Small intestine (tissue), 7 donors: ENCODE results near the gene MLIP. TPM values are rescaled to one million over a fixed set of nuclear protein-coding genes. Genes with fewer than 3 reads are reported as not detected.

ENCODE experiments used
- DNase-seq, 2 donors: peaks; one replicate each; pipeline versions ENCODE4 v3.0.0 to v3.0.0-alpha.2; 2013
- FAIRE-seq: peaks from 2 replicates; lab custom pipeline; 2012; peaks lifted over from hg19 to GRCh38; lab: Jason Lieb, UNC
- H3K27ac ChIP-seq, 3 donors: one replicate each; pipeline ENCODE4 v1.5.1; 2013; ENCODE audit warnings: low read length in 2 of 3, mild to moderate bottlenecking in 2 of 3, control low read depth in 1 of 3, inconsistent platforms in 1 of 3, low read depth in 1 of 3, moderate library complexity in 1 of 3
- H3K27me3 ChIP-seq, 3 donors: one replicate each; pipeline ENCODE4 v1.6.1; 2013; ENCODE audit warnings: low read length in 3 of 3, inconsistent platforms in 1 of 3; ENCODE audit not compliant: control insufficient read depth in 3 of 3, insufficient read depth in 3 of 3
- H3K36me3 ChIP-seq, 3 donors: one replicate each; pipeline ENCODE4 v1.6.1; 2013; ENCODE audit warnings: low read length in 3 of 3, inconsistent platforms in 1 of 3, low read depth in 1 of 3, mild to moderate bottlenecking in 1 of 3, moderate library complexity in 1 of 3; ENCODE audit not compliant: control insufficient read depth in 3 of 3, insufficient read depth in 2 of 3
- H3K4me1 ChIP-seq, 3 donors: one replicate each; pipeline ENCODE4 v1.6.1; 2013; ENCODE audit warnings: low read length in 2 of 3, inconsistent platforms in 1 of 3, low read depth in 1 of 3, mild to moderate bottlenecking in 1 of 3, moderate library complexity in 1 of 3; ENCODE audit not compliant: control insufficient read depth in 3 of 3, insufficient read depth in 2 of 3
- H3K4me3 ChIP-seq, 3 donors: one replicate each; pipeline ENCODE4 v1.5.1; 2013; ENCODE audit warnings: low read length in 3 of 3, control low read depth in 1 of 3, inconsistent platforms in 1 of 3, low read depth in 1 of 3, mild to moderate bottlenecking in 1 of 3, moderate library complexity in 1 of 3
- H3K9me3 ChIP-seq, 2 donors: one replicate each; pipeline ENCODE4 v1.6.1; 2013; ENCODE audit warnings: low read depth in 1 of 2, low read length in 1 of 2; ENCODE audit not compliant: control insufficient read depth in 2 of 2, insufficient read depth in 1 of 2
- WGBS, 3 donors: extraction: QIAGEN DNeasy Blood & Tissue Kit; methylation state at CpG; one replicate each; pipeline ENCODE4 v1.1.7; 2013; 5-methylcytosine and 5-hydroxymethylcytosine counted together
- polyA plus RNA-seq, 4 donors: library from polyadenylated mRNA; stranded (reverse) in 3 of 4; unstranded in 1 of 4; fragments of 200-250 nt in 3 of 4; fragments of 120-200 nt in 1 of 4; gene quantifications; one replicate each; pipeline versions ENCODE4 v1.2.1 to v1.2.3, GENCODE V29; 2013
- donor health status: healthy with polysubstance abuse.
- donor health status: control.
- donor health status: control.
- donor health status: Bipolar disorder and iron deficiency.
- donor health status: healthy.

Gene MLIP
- polyA plus RNA-seq, 4 donors: 0.44 to 5.1 (median 2.2) TPM

DNA sequence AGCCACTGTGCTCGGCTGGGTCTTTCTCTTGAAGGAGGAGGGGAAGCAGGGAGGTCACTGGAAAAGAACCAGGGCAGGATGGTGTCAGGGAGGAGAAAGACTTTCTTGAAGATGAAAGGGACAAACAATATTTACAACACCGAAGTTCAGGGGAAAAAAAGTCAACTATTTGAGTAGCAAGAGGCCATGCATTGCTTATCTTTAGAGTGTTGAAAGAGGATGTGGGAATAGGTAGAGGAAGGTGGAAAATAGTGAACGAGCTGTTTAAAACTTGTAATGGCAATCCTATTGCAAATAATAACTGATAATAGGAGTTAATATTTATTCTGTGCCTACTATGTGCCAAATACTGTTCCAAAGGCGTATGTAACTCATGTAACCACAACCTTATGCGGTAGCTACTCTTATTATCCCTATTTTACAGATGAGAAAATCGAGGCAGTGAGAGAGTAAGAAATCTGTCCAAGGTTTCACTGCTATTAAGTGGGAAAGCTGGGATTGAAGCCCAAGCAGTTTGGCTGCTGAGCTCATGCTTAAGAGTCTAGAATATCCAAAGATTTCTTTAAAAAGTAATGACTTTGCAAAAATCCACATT is 12.7 kb upstream of the MLIP start:
- H3K27me3 ChIP-seq: no peaks in the 10 kb centered on the region
- DNase-seq (no peak), FAIRE-seq (no peak)
- no peak overlapping the region for H3K27ac ChIP-seq
- H3K9me3 ChIP-seq: no peaks in the 10 kb centered on the region
- no peak overlapping the region for H3K4me3 ChIP-seq
- WGBS, 3 donors: 68 to 76% (median 75%) methylated on average over 6 of the region's 6 CpGs
- no peaks in the 10 kb centered on the region for H3K4me1 ChIP-seq
- no peaks in the 10 kb centered on the region for H3K36me3 ChIP-seq

- Histone ChIP-seq H3K4me3 (no peak overlapping the region), H3K36me3 (no peaks in the 10 kb centered on the region), H3K27ac (no peak overlapping the region), H3K9me3 (no peaks in the 10 kb centered on the region), H3K4me1 (no peaks in the 10 kb centered on the region), H3K27me3 (no peaks in the 10 kb centered on the region)
- no peak for DNase-seq
- no peak for FAIRE-seq
- WGBS, 3 donors: 85 to 91% (median 86%) methylated on average over 3 of the region's 3 CpGs
These were observed 12.0 kb upstream of the MLIP start for GRCh38 chr6:54099225-54099624.

GRCh38 chr6:54100411-54101006 is 10.7 kb upstream of the MLIP start:
- Histone ChIP-seq H3K27ac (no peak overlapping the region), H3K27me3 (no peaks in the 10 kb centered on the region), H3K9me3 (no peaks in the 10 kb centered on the region), H3K4me3 (no peak overlapping the region), H3K4me1 (no peaks in the 10 kb centered on the region), H3K36me3 (no peaks in the 10 kb centered on the region)
- DNase-seq (no peak), FAIRE-seq (no peak)
- 62 to 92% (median 79%) methylated on average over 1 of the region's 1 CpG for WGBS, 3 donors

DNA sequence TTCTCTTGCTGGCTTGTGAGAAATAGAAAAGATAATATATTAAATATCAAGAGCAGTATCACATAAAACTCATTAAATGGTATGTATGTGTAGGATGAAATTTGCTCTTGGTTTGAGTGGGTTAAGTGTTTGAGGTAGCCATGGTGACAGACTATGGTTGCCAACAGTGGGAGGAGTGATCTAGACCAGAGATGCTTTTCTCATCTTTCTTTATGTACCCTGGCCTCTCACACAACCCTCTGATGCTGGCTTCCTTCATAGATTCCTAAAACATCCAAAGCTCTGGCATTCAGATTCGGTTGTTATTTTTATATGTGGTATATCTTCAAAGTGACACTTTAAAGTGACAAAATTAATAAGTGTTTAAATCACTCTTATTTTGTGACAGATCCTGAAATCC is 9.0 kb upstream of the MLIP start:
- Histone ChIP-seq H3K27me3 (no peaks in the 10 kb centered on the region), H3K36me3 (no peaks in the 10 kb centered on the region), H3K4me3 (no peak overlapping the region), H3K27ac (no peak overlapping the region), H3K4me1 (no peaks in the 10 kb centered on the region), H3K9me3 (no peaks in the 10 kb centered on the region)
- no peak for FAIRE-seq
- 20 to 63% (median 53%) methylated on average over 1 of the region's 1 CpG for WGBS, 3 donors
- DNase-seq: no peak

DNA sequence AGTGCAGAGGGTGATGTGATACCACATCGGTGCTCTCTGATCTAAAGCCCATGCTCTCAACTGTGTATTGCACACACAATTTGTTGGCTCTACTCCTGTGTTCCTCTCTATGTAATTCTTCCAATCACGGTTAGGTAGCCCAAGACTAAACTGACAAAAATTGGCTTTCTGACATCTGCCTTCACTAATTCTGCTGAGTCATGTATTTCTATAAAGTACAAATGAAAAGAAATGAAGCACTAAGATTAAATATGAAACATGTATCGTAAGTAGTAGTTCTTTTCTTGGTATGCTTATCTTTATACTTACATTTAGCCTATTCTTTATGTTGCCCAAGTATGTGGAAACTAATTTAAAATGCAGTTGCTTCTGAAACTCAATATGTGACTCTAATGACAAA is 7.7 kb upstream of the MLIP start:
- WGBS, 3 donors: 78 to 84% (median 82%) methylated on average over 3 of the region's 3 CpGs
- H3K4me3 ChIP-seq: no peak overlapping the region
- H3K27ac ChIP-seq: no peak overlapping the region
- H3K27me3 ChIP-seq: no peaks in the 10 kb centered on the region
- H3K9me3 ChIP-seq: no peaks in the 10 kb centered on the region
- DNase-seq: no peak
- no peaks in the 10 kb centered on the region for H3K36me3 ChIP-seq
- FAIRE-seq: no peak
- H3K4me1 ChIP-seq: no peaks in the 10 kb centered on the region

GRCh38 chr6:54106727-54107126 is 4.5 kb upstream of the MLIP start:
- no peaks in the 10 kb centered on the region for H3K36me3 ChIP-seq

GRCh38 chr6:54107470-54108090 is 3.7 kb upstream of the MLIP start:
- FAIRE-seq: no peak

More at GRCh38 chr6:54106727-54107126, 4.5 kb upstream of the MLIP start:
- Histone ChIP-seq H3K27me3 (no peaks in the 10 kb centered on the region), H3K4me1 (peaks cover 0 to 2% (median 0%) of the 10 kb centered on the region in 3 donors), H3K4me3 (no peak overlapping the region), H3K27ac (no peak overlapping the region), H3K9me3 (no peaks in the 10 kb centered on the region)
- FAIRE-seq: no peak
- no peak for DNase-seq

DNA sequence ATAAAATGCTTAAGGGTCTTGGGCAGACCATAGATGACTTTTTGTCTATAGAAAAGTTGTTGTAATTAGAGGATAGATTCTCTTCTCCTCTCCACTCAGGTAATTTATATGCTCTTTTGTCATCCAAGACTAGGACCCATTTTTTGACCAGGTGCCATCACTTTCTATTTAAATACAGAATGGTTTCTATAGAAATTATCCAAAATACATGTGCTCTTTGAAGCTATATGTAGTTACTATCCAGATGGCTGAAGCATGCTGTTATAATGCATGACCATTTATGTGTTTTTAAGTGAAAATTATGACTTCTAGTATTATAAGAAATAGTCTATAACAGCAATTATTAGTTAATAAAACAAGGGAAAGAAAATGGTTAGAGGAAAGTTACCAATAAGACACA is 3.0 kb upstream of the MLIP start:
- no peak for DNase-seq
- Histone ChIP-seq H3K36me3 (no peaks in the 10 kb centered on the region), H3K27me3 (no peaks in the 10 kb centered on the region), H3K9me3 (no peaks in the 10 kb centered on the region), H3K4me3 (no peak overlapping the region), H3K27ac (no peak overlapping the region), H3K4me1 (peaks cover 0 to 3% (median 0%) of the 10 kb centered on the region in 3 donors)
- no peak for FAIRE-seq

More at GRCh38 chr6:54107470-54108090, 3.7 kb upstream of the MLIP start:
- 61 to 70% (median 68%) methylated on average over 8 of the region's 8 CpGs for WGBS, 3 donors
- H3K27me3 ChIP-seq: no peaks in the 10 kb centered on the region
- H3K36me3 ChIP-seq: no peaks in the 10 kb centered on the region
- no peak overlapping the region for H3K4me3 ChIP-seq
- no peak for DNase-seq
- H3K27ac ChIP-seq: no peak overlapping the region
- no peaks in the 10 kb centered on the region for H3K9me3 ChIP-seq
- H3K4me1 ChIP-seq: peaks cover 0 to 3% (median 0%) of the 10 kb centered on the region in 3 donors
